Epithelial cell of proximal tubule (primary cell): ENCODE measurements around the gene MCAT. TPM values are rescaled to one million over a fixed set of nuclear protein-coding genes. Genes with fewer than 3 reads are reported as not detected.

Source experiments
- DNase-seq: peaks from one replicate; pipeline ENCODE4 v3.0.0-alpha.2; 2011; ENCODE audit warnings: low read depth
- H3K4me3 ChIP-seq: 2 replicates; pipeline ENCODE4 v1.5.1; 2011; ENCODE audit warnings: low read depth, mild to moderate bottlenecking, low read length
- CTCF ChIP-seq: conservative IDR thresholded peaks from 2 replicates; pipeline ENCODE4 v1.5.1; 2012; ENCODE audit warnings: low read depth, mild to moderate bottlenecking, low read length
- total RNA-seq: library from RNA; depleted of rRNA; stranded (reverse); fragments of >200 nt; gene quantifications from 2 replicates; pipeline ENCODE4 v1.2.3, GENCODE V29; 2015

Gene MCAT
- total RNA-seq, 1 donor from 2014 or later, result 31.9 TPM

GRCh38 chr22:43179146-43179910 is 36.1 kb upstream of the MCAT start:
- DNase-seq, result no peak
- no peak overlapping the region for H3K4me3 ChIP-seq
- no peak for TF ChIP-seq CTCF

- no peak overlapping the region for H3K4me3 ChIP-seq
- no peak for TF ChIP-seq CTCF
- DNase-seq, result no peak
These were observed 34.3 kb upstream of the MCAT start for GRCh38 chr22:43177479-43177878.

GRCh38 chr22:43176090-43176489 is 32.9 kb upstream of the MCAT start:
- H3K4me3 ChIP-seq, result no peak overlapping the region
- no peak for TF ChIP-seq CTCF
- DNase-seq, result no peak

GRCh38 chr22:43174941-43175531 is 31.8 kb upstream of the MCAT start:
- no peak overlapping the region for H3K4me3 ChIP-seq
- no peak for TF ChIP-seq CTCF
- no peak for DNase-seq

- TF ChIP-seq CTCF, result no peak
- H3K4me3 ChIP-seq, result no peak overlapping the region
- no peak for DNase-seq
These were observed 30.9 kb upstream of the MCAT start for GRCh38 chr22:43173976-43174720.

- no peak for TF ChIP-seq CTCF
- no peak for DNase-seq
- H3K4me3 ChIP-seq, result no peak overlapping the region
These were observed 30.4 kb upstream of the MCAT start for GRCh38 chr22:43173566-43173965.
